GM18870 (cell line): ENCODE data around the gene ELL.
"Not testable (repeated sequence)": the region's sequence is repeated elsewhere in the genome, so short reads cannot be mapped to it uniquely, and the experiment has no call there.

Experiments
- ATAC-seq: cut with Tn5 transposase; IDR thresholded peaks from one replicate; pipeline ENCODE4 v1.9.1; 2021; ENCODE audit warnings: moderate library complexity; ENCODE audit not compliant: unreplicated experiment

The ELL gene

GRCh38 chr19:18405754-18406153 is 116.1 kb downstream of the ELL start:
- ATAC-seq = not testable (repeated sequence)

- ATAC-seq = not testable (repeated sequence)
These were observed 119.2 kb downstream of the ELL start for GRCh38 chr19:18402455-18403248.

- no peak for ATAC-seq
These were observed 120.2 kb downstream of the ELL start for GRCh38 chr19:18401580-18402112.

GRCh38 chr19:18399008-18399407 is 122.9 kb downstream of the ELL start:
- ATAC-seq = no peak

GRCh38 chr19:18397242-18398202 is 124.3 kb downstream of the ELL start, which contains the start of gene LRRC25:
Gene LRRC25 (minus strand): TSS chr19:18397622. CDS start chr19:18396963, 659 bp downstream.
- ATAC-seq = no peak

- ATAC-seq = no peak
These were observed 125.2 kb downstream of the ELL start for GRCh38 chr19:18396471-18397241.

GRCh38 chr19:18393836-18394235 is 128.0 kb downstream of the ELL start:
- no peak for ATAC-seq

- no peak for ATAC-seq
These were observed 128.9 kb downstream of the ELL start for GRCh38 chr19:18392926-18393325.
